Sigmoid colon (tissue), 7 donors: ENCODE data around the gene RARG. TPM values are rescaled to one million over a fixed set of nuclear protein-coding genes. Genes with fewer than 3 reads are reported as not detected.
A peak's percentile ranks its signal among the peaks of the same experiment; 100 is the strongest.

Experiments
- DNase-seq: peaks from one replicate; pipeline ENCODE4 v3.0.0-alpha.2; 2019
- H3K27ac ChIP-seq, 4 donors: fragments of 200-600 bp; sonication (generic); one replicate each; pipeline ENCODE4 v1.5.1; 2016 to 2019; ENCODE audit warnings: mild to moderate bottlenecking in 1 of 4
- H3K27me3 ChIP-seq, 3 donors: fragments of 200-600 bp; sonication (generic); one replicate each; pipeline ENCODE4 v1.5.1; 2019; ENCODE audit warnings: mild to moderate bottlenecking in 1 of 3
- H3K36me3 ChIP-seq, 4 donors: fragments of 200-600 bp; sonication (generic); one replicate each; pipeline ENCODE4 v1.5.1; 2016 to 2019
- H3K4me1 ChIP-seq, 4 donors: fragments of 200-600 bp; sonication (generic); one replicate each; pipeline ENCODE4 v1.5.1; 2017 to 2019
- H3K4me3 ChIP-seq, 4 donors: fragments of 200-600 bp; sonication (generic); one replicate each; pipeline ENCODE4 v1.5.1; 2017 to 2019; ENCODE audit warnings: mild to moderate bottlenecking in 2 of 4, moderate library complexity in 1 of 4
- H3K9me3 ChIP-seq, 4 donors: fragments of 200-600 bp in 3 of 4; sonication (generic) in 3 of 4; one replicate each; pipeline versions ENCODE4 v1.5.1 to v1.6.1; 2013 to 2019
- CTCF ChIP-seq, 4 experiments: fragments of 450-650 bp in 3 of 4; fragments of 200-600 bp in 1 of 4; IDR thresholded peaks; one replicate each; pipeline ENCODE4 v1.5.1; 2016 to 2019; ENCODE audit warnings: antibody characterized with exemption in 4 of 4, mild to moderate bottlenecking in 3 of 4, moderate library complexity in 2 of 4
- EP300 ChIP-seq, 4 donors: sonication (generic); formaldehyde crosslinking; IDR thresholded peaks; one replicate each; pipeline ENCODE4 v1.6.1; 2017; ENCODE audit warnings: antibody characterized with exemption in 4 of 4
- POLR2A ChIP-seq, 2 donors: fragments of 450-650 bp; IDR thresholded peaks; one replicate each; pipeline ENCODE4 v1.6.1; 2016; ENCODE audit warnings: antibody characterized with exemption in 2 of 2, mild to moderate bottlenecking in 2 of 2, moderate library complexity in 2 of 2
- POLR2AphosphoS5 ChIP-seq, 4 donors: sonication (generic); formaldehyde crosslinking; IDR thresholded peaks; one replicate each; pipeline ENCODE4 v1.6.1; 2017; ENCODE audit warnings: antibody characterized with exemption in 4 of 4
- WGBS, 2 donors: extraction: QIAGEN DNeasy Blood & Tissue Kit; methylation state at CpG; one replicate each; pipeline ENCODE4 v1.1.7; 2013; 5-methylcytosine and 5-hydroxymethylcytosine counted together
- intact Hi-C: fragments of 100-400 bp; cut with DNase I; formaldehyde crosslinking; loops from one replicate; pipeline ENCODE4 v1.15.1; 2023
- polyA plus RNA-seq, 3 donors: library from polyadenylated mRNA; stranded (reverse); fragments of 200-250 nt; gene quantifications; one replicate each; pipeline ENCODE4 v1.2.3, GENCODE V29; 2013
- total RNA-seq, 4 donors: library from RNA; depleted of rRNA; stranded (reverse); fragments of >200 nt; gene quantifications; one replicate each; pipeline ENCODE4 v1.1.0, GENCODE V29; 2016
- donor health status: healthy with polysubstance abuse.
- donor health status: Bipolar disorder and iron deficiency.
- donor health status: healthy.

The RARG gene
- total and polyA plus RNA-seq, 7 donors, result 3.2 to 17.2 (median 10.3) TPM

- WGBS, 2 donors, result 46 to 81% methylated on average over 1 of the region's 1 CpG
- Histone ChIP-seq H3K4me3 (no peak overlapping the region), H3K27me3 (no peaks in the 10 kb centered on the region), H3K9me3 (no peaks in the 10 kb centered on the region), H3K36me3 (no peaks in the 10 kb centered on the region), H3K4me1 (peaks cover 0 to 12% (median 10%) of the 10 kb centered on the region in 4 donors), H3K27ac (no peak overlapping the region)
- no peak for DNase-seq
- no peak for TF ChIP-seq POLR2AphosphoS5 (IDR thresholded peaks at IDR 0.05)
- TF ChIP-seq CTCF (IDR thresholded peaks at IDR 0.05), result no peak
- no peak for TF ChIP-seq EP300 (IDR thresholded peaks at IDR 0.05)
- no peak for TF ChIP-seq POLR2A (IDR thresholded peaks at IDR 0.05)
- intact Hi-C loops, result no loop called here
Measured at GRCh38 chr12:53201177-53201541, 30.9 kb downstream of the RARG start.

- TF ChIP-seq POLR2AphosphoS5 (IDR thresholded peaks at IDR 0.05) (no peak), EP300 (IDR thresholded peaks at IDR 0.05) (no peak), POLR2A (IDR thresholded peaks at IDR 0.05) (no peak), CTCF (IDR thresholded peaks at IDR 0.05) (no peak)
- Histone ChIP-seq H3K4me1 (peaks cover 0 to 12% (median 10%) of the 10 kb centered on the region in 4 donors), H3K27ac (no peak overlapping the region), H3K4me3 (no peak overlapping the region), H3K9me3 (no peaks in the 10 kb centered on the region), H3K27me3 (no peaks in the 10 kb centered on the region), H3K36me3 (no peaks in the 10 kb centered on the region)
- intact Hi-C loops, result no loop called here
- 50 to 75% methylated on average over 10 of the region's 10 CpGs for WGBS, 2 donors
- DNase-seq, result peak; percentile 41
Measured at GRCh38 chr12:53200458-53201176, 31.4 kb downstream of the RARG start.

- TF ChIP-seq POLR2A (IDR thresholded peaks at IDR 0.05) (no peak), POLR2AphosphoS5 (IDR thresholded peaks at IDR 0.05) (no peak), EP300 (IDR thresholded peaks at IDR 0.05) (no peak), CTCF (IDR thresholded peaks at IDR 0.05) (no peak)
- H3K36me3 ChIP-seq, result no peaks in the 10 kb centered on the region
- intact Hi-C loops, result no loop called here
- H3K27ac ChIP-seq, result no peak overlapping the region
- H3K27me3 ChIP-seq, result no peaks in the 10 kb centered on the region
- peaks cover 0 to 12% (median 10%) of the 10 kb centered on the region in 4 donors for H3K4me1 ChIP-seq
- no peak for DNase-seq
- H3K4me3 ChIP-seq, result no peak overlapping the region
- H3K9me3 ChIP-seq, result no peaks in the 10 kb centered on the region
- WGBS, 2 donors, result 78 to 97% methylated on average over 2 of the region's 2 CpGs
Measured at GRCh38 chr12:53200107-53200457, 31.9 kb downstream of the RARG start.

GRCh38 chr12:53199700-53200099 lies 32.3 kb downstream of the RARG start:
- Histone ChIP-seq H3K27ac (no peak overlapping the region), H3K4me1 (peaks cover 0 to 12% (median 10%) of the 10 kb centered on the region in 4 donors), H3K27me3 (no peaks in the 10 kb centered on the region), H3K4me3 (no peak overlapping the region), H3K9me3 (no peaks in the 10 kb centered on the region), H3K36me3 (no peaks in the 10 kb centered on the region)
- DNase-seq, result no peak
- intact Hi-C loops, result loop anchor here (5.0 kb wide), 1 partner anchor 132 kb away; no protein-coding TSS in a partner anchor
- 81 to 91% methylated on average over 3 of the region's 3 CpGs for WGBS, 2 donors
- no peak for TF ChIP-seq EP300 (IDR thresholded peaks at IDR 0.05)
- TF ChIP-seq CTCF (IDR thresholded peaks at IDR 0.05), result no peak
- TF ChIP-seq POLR2A (IDR thresholded peaks at IDR 0.05), result no peak
- no peak for TF ChIP-seq POLR2AphosphoS5 (IDR thresholded peaks at IDR 0.05)
